T-helper 22 cell (primary cell): ENCODE results near the gene JMJD7.

Experiments
- DNase-seq: peaks from one replicate; pipeline ENCODE4 v3.0.0-alpha.2; 2020; ENCODE audit warnings: low read depth

The JMJD7 gene

DNA sequence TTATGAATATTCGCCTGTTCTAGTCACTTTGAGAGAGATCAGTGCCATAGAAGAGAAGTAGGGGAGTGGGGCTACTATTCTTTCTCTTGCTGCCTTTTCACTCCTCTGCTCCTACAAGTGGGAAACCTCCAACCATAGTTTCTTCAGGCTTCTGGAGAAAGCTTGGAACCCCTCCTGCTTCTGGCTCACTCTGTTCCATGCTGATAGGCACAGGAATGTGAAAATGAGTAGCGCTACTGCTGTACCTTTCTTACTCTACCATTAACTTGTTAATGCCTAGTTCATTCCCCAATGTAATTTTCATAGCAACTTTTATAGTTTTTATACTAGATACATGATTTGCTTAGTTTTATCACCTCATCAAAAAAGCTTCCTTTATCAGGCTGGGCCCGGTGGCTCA is 26.7 kb upstream of the JMJD7 start:
- DNase-seq = no peak

DNA sequence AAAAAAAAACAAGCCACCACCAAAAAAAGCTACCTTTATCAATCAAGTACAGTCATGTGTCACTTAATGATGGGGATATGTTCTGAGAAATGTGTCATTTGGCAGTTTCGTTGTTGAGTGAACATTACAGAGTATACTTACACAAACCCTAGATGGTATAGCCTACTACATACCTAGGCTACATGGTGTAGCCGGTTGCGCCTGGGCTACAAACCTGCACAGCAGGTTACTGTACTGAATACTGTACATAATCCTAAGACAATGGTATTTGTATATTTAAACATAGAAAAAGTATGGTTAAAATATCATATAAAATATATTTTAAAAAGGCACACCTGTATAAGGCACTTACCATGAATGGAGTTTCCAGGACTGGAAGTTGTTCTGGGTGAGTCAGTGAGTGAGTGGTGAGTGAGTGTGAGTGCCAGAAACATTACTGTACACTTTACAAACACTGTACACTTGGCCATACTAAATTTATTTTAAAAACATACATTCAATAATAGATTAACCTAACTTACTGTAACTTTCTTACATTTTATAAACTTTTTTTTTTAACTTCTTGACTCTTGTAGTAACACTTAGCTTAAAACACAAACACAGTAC is 25.9 kb upstream of the JMJD7 start:
- no peak for DNase-seq

DNA sequence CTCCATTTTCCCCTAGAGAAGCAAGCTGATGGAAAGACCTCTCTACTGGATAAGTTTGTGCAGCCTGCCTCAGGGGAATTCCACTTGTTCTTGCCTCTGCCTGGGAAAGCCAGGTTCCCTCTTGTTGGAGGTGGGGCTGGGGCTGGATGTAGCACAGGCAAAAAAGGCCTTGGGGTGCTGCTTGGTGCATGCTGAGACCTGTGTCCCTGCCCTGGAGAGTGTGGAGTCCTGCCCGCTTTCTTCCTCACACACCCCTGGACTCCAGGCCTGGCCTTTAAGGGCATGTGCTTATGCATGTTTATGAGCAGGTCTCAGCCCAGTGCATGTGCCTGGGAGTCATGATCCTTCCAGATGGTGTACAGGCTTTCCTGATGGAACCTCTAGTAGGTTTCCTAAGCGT is 23.5 kb upstream of the JMJD7 start:
- no peak for DNase-seq

DNA sequence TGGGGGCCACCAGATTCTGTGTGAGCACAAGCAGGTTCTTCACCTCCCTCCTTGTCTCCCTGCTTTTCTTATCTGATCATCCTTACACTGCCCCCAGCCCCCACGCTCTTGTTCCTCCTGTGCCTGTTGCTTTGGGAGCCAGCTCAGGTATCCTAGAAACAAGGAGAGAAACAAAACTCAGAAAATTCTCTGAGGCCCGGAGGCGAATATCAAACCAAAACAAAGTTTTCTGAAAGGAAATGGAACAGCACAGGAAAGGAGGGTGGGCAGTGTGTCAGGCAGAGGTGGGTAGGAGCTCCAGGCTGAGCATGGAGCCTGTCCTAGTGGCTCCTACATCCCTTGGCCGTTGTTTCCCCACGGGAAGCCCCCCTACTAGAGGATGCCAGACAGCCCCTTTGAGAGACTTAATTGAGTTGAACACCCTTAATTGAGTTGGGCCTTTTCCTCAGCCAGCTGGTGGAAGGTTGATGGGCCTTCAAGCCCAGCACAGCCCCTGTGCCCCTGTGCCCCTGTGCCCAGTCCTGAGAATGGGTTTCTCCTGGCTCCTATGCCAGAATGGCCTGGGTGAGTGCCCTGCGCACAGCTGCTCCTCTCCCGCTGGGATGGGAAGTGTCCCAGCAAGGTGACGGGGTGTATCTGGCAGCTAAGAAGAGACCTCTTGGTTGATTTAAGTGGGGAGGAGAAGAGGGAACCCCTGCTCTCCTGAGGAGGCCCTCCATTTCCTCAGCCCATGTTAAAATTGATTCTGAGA is 22.8 kb upstream of the JMJD7 start:
- no peak for DNase-seq

DNA sequence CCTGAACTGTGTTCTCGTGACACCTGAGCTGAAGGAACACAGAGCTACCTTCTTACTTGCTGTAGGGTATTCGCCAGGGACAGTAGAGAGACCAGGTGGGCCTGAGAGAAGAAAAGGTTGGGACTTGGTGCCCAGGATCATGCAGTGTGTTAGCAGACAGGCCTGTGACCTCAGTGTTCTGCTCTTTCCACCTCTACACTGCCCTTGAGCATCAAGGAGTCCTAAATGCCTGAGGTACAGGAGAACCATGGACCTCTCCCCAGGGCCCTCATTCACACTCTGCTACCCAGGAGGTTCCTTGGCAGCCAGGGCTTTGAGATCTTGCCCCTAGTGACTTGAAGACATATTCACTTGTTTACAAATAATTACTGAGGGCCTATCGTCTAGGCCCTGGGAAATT is 22.2 kb upstream of the JMJD7 start:
- no peak for DNase-seq

DNA sequence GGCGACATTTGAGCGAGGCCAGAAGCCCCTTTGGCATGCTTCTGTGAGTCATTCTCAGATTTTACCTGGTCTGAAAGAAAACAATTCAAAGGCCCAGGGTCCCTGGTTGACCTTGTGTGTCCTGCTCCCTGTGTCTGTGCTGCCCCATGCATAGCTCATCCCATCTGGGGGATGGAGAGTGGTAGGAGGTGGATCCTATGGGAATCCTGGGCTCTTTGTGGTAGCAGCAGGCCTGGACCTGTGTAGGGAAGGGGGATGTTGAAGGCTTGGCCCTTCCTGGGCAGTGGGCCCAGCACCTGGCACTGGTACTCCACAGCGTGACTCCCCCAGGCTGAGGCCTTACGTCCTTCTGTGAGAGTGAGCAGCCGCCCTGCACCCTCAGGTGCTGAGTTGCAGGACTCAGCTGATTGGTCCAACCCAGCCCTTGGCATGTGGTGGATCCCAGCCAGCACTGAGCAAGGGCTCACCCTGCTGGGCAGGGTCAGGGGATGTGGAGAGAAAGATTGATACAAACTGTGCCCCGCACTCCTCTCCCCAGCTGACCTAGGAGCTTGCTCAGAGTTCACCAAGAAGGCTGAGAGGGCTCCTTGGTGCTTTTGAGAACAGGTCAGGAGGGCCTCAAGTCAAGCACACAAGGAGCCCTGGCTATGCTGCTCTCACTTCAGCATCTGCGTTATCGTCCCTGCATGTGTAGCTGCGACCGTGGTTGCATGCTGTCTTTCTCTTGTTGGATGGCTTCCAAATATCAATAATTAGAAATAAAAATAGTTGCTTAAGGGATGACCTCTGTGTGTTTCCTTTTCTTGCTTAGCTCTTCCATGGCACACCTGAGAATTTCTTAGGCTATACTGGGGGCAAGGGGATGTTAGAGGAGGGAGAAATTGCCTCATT is 21.4 kb upstream of the JMJD7 start:
- DNase-seq = no peak

DNA sequence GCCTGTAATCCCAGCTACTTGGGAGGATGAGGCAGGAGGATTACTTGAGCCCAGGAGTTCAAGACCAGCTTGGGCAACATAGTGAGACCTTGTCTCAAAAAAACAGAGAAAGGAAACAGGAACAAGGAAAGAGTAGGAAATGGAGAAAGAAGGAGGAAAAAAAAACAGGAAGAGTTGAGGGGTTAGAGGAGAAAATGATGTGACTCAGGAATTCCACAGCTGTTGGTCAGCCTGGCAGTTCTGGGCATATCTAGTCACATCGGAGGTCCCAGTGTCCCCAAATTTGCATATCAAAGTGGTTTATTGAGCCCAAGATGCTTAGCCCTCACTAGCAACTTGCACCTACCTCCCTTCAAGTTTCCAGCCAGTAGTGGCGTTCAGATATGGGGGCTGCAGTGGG is 18.8 kb upstream of the JMJD7 start:
- DNase-seq = no peak

DNA sequence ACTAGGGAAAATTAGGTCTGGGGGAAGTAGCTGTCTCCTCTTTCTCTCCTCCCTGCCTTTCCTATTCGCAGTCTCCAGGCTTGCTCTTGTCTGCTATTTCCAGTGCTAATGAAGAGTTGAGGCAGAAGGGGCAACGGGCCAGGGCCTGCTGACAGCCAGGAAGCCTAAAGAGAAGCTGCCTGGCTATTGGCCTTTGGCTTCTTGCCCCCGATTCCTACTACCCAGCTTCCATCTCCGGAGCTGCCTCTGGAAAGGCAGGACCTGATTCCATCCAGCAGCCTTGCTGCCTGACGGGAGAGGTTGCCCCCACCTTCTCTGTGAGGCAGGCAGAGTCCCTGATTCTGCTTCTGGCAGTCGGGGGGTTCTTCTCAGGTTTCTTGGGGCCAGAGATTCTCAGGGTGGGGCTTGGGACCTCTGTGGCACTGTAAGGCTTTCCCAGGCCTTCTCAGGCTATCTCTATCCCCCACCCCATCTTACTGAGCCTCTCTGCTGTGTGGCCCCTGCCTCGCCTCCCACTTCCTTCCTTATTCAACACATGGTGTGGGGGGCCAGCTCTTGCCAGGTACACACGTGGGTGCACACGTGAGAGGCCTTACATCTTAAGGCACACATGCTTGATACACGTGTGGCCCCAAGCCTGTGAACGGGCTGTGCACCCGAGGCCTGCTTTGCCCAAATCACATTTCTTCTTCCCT is 18.2 kb upstream of the JMJD7 start:
- no peak for DNase-seq

DNA sequence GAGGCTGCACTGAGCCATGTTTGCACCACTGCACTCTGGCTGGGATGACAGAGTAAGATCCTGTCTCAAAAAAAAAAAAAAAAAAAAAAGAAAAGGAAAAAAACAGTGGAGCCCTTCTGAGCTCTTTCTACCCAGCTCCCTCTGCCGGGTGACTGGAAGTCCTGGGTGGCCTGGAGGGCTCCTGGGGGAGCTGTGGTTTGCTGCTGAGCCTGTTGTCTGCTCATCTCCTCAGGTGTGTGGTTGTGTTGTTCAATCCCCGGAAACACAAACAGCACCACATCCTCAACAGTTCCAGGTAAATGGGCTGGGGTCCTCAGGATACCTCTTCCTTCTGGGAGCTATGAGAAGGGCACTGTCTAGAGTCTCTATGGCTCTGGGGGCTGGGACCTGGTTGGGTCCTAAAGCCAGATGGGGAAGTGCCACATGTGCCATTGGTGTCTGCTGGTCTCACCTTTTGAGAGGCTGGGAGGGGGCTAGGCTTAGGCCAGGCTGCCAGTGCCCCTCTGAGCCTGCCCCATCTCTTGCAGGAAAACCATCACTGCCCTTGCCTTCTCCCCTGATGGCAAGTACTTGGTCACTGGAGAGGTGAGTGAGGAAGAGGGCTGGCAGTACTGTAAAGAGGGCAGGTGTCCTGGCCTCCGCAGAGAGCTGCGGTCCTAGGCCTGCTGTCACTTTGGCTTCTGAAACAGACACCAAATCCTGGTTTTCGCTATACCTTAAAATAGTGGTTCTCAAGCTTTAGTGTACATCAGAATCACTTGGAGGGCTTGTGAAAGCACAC is 17.1 kb upstream of the JMJD7 start:
- DNase-seq = no peak

DNA sequence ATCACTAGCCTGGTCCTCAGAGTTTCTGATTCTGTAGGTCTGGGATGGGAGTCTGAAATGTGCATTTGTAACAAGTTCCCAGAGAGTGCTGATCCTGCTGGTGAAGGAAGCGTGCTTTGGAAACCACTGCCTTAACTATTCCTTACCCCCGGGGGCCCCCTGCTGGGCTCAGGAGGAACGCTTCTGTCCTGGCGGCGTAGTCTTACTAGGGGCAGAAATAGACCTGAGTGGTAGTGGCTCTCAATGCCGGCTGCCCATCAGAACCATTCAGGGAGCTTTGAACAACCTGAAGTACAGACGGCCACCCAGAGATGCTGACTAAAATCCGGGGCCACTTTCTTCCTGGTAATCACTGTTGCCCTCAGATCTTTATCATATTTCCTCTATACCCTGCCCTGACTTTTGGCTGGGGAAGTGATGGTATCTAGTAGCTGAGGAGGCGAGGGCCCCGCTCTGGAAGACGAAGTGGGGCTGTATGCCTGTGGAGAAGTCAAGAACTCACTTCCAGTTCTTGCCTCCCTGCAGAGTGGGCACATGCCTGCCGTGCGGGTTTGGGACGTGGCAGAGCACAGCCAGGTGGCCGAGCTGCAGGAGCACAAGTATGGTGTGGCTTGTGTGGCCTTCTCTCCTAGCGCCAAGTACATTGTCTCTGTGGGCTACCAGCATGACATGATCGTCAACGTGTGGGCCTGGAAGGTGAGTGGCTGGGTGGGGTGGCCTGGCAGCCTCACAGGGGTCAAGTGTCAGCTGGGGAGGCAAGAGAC is 16.3 kb upstream of the JMJD7 start:
- peak; percentile 45 for DNase-seq

DNA sequence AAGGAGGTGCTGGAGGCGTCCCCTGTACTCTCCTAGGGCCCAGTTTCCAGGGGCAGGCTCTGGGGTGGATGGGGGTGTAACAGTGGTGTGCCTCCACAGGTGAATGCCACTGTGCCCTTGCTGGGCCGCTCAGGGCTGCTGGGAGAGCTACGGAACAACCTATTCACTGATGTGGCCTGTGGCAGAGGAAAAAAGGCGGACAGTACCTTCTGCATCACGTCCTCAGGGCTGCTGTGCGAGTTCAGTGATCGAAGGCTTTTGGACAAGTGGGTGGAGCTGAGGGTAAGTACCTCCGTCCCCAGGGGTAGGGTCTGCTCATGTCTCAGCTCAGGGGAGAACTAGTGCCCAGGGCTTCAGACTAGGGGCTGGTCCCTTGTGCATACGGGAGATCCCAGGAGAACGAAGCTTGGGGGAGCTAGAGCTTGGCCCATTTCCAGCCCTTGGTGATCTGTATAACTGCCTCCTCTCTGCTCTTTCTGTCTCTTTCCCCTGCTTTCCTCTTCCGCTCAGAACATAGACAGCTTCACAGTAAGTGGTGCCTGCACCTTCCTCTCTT is 15.0 kb upstream of the JMJD7 start:
- no peak for DNase-seq

DNA sequence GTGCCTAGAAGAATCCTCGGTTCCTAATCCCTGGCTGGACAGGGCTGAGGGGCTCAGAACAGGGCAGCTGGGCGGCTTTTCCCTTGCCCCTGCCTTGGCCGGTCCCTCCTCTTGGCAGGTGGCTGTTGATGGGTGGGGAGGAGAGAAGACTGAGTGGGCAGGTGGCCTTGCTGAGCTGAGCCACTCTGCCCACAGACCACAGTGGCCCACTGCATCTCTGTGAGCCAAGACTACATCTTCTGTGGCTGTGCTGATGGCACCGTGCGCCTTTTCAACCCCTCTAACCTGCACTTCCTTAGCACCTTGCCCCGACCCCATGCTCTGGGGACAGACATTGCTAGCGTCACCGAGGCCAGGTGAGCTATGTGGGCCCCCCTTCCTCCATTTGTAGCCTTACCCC is 14.5 kb upstream of the JMJD7 start:
- no peak for DNase-seq

DNA sequence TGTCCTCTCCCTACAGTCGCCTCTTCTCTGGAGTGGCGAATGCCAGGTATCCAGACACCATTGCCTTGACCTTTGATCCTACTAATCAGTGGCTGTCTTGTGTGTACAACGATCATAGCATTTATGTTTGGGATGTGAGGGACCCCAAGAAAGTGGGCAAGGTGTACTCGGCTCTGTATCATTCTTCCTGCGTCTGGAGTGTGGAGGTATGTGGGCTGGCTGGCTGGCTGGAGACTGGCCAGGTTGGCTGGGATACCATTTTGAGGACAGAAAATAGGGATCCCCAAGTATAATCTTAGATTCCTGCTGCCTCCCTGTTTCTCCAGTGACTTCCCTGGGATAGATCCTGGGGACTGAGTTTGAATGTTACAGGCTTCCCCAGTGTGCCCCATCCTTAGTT is 13.4 kb upstream of the JMJD7 start:
- no peak for DNase-seq

DNA sequence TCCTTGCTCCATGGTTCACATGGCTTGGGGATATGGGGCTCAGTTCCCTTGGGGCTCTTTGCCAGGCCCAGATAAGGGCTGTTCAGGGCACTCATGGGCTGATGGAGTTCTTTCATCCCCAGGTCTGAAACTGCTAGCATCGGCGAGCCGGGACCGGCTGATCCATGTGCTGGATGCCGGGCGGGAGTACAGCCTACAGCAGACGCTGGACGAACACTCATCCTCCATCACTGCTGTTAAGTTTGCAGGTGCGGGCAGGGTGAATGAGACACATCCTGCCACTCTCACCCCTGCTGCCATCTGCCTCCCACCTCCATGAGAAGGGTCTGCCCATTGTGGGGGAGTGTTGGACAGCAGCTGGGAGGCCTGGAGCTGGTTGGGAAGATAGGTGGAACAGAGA is 11.1 kb upstream of the JMJD7 start:
- no peak for DNase-seq

DNA sequence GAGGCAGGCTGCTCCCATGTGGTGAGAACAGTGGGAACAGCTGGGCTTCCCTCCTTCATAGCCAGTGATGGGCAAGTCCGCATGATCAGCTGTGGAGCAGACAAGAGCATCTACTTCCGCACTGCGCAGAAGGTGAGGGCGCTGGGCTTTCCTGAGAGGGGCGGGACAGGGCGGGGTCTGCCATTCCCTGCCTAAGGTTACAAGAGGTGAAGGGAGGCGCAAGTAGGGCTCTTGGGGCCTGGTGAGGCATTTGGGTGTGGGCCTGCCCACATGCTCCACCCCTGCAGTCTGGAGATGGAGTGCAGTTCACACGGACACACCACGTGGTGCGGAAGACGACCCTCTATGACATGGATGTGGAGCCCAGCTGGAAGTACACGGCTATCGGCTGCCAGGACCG is 10.6 kb upstream of the JMJD7 start:
- DNase-seq = no peak

DNA sequence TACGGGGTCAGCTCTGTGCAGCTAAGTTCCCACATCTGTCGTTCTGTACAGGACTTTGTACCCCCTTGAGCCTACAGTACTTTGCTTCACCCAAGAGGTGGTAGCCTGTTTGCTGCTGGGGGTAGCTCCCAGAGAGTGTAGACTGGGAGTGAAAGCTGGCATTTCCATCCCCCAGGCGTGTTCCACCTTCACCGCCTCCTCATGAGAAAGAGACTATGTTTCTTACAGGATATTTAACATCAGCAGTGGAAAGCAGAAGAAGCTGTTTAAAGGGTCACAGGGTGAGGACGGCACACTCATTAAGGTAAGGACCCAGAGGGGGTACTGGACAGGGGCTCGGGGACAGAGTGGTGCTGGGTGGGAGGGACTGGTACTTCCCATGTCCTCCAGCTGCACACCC is 10.1 kb upstream of the JMJD7 start:
- no peak for DNase-seq

DNA sequence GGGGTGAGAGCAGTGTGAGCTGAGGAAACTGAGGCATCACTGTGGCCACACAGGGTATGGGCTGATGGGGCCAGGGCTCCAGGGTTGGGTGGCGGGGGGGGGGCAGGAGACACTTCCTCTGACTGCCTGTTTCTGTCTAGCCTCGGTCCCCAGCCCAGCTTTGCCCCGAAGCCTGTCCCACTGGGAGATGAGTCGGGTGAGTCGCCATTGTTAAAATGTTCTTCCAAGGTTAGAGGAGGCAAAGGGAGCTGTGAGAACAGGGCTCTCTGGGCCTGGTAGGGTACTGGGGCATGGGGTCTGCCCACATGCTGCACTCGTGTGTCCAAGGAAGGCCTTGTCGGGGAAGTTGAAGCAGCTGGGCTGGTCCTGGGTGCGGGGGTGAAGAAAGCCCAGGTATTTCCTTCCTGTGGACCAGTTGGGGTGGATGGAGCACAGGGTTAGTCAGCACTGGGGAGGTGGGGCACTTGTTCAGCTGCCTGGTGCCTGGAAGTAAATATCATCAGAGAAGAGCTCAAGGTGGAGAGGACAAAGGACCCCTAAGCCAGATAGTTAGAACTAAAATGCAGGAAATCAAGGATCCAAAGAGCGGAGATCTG is 8.3 kb upstream of the JMJD7 start:
- DNase-seq = no peak

DNA sequence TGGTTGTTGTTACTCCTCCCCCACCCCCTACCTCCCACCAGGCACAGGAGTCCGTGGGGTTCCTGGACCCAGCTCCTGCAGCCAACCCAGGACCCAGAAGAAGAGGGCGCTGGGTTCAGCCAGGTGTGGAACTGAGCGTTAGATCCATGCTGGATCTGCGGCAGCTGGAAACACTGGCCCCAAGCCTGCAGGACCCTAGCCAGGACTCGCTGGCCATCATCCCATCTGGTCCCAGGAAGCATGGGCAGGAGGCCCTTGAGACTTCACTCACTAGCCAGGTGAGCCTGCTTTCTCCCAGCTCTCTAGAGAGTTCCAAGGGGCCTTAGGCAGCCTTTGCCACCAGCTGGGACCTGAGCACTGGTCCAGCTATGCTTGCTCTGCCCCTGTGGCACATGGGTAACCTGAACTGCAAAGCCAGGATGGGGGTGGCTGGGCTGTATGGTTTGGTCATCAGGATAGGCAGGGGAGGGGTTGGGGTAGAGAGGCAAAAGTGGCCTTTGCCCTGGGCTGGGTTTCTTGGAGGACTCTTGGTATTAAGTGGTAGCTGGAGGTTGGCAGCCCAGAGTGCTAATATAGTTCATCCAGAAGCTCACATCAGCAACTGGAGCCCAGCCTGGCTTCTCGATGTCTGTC is 7.0 kb upstream of the JMJD7 start:
- no peak for DNase-seq

DNA sequence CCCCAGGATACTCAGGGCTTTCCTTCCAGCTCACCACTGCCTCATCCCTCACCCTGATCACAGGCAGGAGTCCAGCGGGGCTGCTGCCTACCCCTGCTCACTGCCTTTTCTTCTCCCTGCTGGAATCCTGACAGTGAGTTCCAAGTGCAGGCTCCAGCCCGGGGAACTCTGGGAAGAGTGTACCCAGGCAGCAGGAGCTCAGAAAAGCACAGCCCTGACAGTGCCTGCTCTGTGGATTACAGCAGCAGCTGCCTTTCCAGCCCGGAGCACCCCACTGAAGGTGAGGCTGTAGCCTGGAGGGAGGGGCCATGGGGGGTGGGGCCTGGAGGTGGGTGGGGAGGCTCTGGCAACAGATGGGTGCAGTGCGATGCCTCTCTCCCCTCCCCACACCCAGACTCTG is 6.1 kb upstream of the JMJD7 start:
- no peak for DNase-seq

DNA sequence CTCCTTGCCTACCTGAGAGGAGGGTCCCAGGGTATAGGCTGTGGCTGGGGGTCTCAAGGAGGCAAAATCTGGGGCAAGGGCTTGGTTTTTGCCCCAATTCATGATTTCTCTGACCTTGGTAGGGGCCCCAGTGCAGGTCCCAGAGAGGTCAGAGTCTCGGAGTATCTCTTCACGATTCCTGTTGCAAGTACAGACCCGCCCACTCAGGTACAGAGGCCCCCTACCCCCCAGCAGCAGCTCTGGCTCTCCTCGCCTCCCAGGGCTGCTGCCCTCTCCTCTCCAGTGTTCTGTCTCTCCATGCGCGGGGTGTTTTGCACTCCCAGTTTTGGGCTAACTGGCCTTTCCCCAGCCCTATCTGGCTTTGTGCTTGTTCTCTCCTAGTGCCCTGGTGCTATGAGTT is 5.4 kb upstream of the JMJD7 start:
- DNase-seq = no peak
